ENCODE measurements around the gene KCTD16. TPM values are rescaled to one million over a fixed set of nuclear protein-coding genes. Genes with fewer than 3 reads are reported as not detected.

Gene KCTD16
- total RNA-seq, 1 experiment from 2014 or later, result not detected

DNA sequence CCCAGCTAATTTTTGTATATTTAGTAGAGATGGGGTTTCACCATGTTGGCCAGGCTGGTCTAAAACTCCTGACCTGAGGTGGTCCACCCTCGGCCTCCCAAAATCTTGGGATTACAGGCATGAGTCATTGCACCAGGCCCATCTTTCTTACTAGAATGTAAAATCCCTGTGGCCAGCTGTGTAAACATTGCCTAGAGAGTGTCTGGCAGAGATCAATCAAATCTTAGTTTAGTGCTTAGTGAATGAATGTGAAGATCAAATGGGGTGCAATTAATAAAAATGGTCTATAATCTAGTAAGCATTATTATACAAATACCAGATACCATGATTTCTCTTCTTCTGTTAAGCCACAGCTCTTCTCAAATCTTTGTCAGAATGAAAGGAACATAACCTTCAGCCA lies 289.9 kb downstream of the KCTD16 start:
- DNase-seq (ENCODE audit: low spot score), result no peak

DNA sequence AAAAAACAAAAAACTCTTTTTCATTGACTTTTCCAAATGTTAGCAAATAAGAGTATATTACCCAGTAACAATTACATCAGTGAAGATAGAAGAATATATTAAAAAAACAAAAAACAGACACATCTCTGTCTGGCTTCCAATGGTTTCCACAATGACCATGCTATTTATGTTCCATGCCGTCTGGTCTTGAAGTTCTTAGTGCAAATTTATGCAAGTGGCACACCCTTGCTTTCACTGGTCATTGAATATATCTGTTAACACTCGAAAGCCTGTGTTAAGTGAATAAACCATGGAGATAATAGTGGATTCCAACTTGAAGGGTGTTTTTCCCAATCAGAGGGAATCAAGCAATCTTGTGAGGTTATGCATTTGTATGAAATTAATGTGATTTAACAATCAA lies 291.9 kb downstream of the KCTD16 start:
- DNase-seq (ENCODE audit: low spot score), result no peak

DNA sequence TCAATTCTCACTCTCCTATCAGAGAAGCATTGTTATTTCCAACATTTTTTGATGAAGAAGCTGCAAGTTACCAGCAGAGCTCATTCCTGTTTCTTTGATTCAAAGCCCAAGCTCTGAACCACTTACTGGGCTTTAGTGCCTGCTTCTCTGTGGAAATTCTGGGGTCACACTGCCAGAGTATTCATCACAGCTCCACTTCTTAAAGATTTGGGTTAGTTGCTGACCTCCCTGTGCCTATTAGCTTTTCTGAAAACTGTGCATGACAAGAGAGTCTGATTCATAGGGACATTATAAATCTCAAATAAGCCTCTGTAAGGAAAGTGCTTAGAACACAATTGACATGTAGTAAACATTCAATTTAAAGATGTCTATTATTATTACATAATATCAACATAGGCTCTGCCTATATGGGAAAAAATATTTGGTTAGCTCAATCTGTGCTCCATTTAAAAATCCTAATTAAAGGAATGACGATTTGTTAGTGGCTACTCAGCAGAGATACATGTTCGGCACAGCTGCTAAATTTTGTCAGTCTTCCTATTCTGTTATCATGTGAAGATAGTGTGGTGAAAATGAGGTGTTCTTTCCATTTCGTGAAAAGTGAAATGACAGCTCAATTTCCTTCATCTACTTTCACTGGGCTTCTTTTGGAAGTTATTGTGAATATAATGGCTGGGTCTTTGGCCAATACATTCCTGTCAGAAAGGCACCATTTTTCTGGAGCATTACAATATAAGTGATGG lies 293.0 kb downstream of the KCTD16 start:
- DNase-seq (ENCODE audit: low spot score), result no peak

DNA sequence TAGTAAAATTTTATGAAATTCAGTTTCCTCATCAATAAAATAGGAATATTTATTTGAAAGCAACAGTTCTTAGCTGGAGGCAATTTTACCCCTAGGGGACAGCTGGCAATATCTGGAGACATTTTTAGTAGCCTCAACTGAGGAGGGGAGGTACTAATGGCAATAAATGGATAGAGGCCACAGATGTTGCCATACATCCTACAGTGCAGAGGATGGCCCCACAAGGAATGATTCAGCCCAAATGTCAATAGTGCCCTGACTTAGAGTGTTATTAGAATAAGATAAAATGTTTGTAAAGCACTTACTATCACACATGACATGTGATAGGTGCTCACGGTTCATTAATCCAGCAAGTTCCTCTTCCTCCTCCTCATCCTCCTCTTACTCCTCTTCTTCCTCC lies 293.6 kb downstream of the KCTD16 start:
- no peak for DNase-seq (ENCODE audit: low spot score)

DNA sequence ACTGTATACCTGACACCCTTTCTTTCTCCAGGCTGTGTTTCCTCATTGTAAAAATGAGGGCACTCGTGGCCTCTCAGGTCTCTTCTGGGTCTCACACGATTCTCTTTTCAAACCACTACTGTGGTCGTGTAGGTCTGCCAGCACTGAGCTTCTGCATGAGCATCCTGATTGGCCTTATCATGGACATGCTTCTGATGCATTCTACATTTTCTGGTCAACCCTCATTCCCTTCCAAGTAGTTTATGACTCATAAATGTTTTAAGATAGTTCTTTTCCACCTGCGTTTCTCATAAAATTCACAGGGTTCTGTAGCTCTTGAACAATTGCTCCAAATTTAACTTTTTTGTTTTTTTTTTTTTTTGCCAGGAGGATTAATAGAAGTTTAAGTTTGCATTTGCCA lies 294.8 kb downstream of the KCTD16 start:
- no peak for DNase-seq (ENCODE audit: low spot score)

DNA sequence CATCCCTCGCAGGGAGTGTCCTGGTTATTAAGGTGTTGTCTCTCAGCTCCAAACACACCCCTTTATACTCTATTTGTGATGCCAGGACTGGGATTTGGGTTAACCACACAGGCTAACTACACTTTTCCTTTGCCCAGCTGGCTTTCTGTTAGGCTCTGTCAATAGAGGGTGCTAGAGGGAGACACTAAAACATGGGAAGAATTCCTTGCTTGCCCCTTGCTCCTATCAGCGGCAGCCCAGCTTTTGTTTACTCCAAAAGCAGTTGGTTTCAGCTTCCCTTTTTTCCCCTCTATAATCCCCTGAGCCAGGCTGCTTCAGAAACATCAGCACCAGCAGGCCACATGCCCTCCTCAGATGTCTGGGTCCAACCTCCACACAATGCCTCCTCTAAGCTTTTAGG lies 297.1 kb downstream of the KCTD16 start:
- DNase-seq (ENCODE audit: low spot score), result peak; percentile 25

DNA sequence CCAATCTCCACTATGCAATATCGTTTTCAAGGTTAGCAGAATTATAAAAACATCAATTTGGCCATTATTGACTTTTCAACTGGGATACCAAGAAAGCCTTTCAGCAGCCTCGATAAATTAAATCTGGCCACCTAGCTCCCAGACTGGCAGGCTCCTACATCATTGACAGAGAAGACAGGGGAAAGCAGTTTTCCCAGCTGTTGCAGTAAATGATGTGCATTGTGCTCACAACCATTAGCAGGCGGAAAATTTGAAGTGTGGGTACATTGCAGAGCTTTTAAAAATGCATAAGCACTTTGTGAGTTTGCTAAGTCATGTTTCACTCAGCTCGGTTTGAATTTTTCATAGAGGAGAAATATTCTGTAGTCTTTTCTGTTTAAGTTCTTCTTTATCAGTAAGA lies 297.9 kb downstream of the KCTD16 start:
- DNase-seq (ENCODE audit: low spot score), result no peak

DNA sequence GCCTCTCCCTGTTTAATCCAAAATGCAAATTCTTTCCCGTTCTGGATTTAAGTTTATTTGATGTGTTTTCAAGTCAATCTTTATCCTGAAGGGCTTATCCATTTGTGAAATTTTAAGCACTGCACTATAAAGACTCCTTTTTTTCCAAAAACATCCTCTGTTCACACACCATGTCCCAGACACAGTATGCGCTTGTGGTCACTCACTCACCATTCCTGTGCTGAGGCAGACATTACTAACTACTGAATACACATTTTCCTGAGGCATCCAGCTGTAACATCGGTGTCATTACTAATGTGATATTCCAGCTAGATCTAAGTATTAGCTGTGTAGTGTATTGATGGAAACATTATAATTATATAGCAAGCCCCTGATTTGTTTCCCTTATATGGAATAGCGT lies 298.4 kb downstream of the KCTD16 start:
- DNase-seq (ENCODE audit: low spot score), result no peak

DNA sequence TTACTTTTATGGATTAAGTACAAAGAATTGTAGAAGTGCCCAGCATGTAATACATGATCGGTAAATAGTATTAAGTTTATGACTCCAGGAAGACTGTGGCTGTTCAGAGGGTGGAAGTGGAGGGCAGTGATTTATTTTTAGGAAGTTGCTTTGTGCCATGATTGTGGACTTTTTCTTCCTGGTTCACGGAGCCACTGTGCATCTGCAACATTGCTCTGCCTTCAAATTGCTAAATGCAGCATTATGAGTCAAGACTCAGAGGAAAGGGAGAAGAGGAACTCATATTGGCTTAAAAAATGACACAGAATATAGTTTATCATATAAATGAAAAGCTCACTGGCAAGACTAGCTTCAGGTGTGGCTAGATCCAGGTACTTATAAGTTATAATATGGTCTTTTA lies 301.5 kb downstream of the KCTD16 start:
- no peak for DNase-seq (ENCODE audit: low spot score)

DNA sequence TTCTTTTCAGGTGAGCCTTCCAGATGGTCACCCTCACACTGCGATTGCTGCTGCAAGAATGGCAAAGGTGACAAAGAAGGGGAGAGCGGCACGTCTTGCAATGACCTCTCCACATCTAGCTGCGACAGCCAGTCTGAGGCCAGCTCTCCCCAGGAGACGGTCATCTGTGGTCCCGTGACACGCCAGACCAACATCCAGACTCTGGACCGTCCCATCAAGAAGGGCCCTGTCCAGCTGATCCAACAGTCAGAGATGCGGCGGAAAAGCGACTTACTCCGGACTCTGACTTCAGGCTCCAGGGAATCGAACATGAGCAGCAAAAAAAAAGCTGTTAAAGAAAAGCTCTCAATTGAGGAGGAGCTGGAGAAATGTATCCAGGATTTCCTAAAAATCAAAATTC lies 303.0 kb downstream of the KCTD16 start:
- no peak for DNase-seq (ENCODE audit: low spot score)

DNA sequence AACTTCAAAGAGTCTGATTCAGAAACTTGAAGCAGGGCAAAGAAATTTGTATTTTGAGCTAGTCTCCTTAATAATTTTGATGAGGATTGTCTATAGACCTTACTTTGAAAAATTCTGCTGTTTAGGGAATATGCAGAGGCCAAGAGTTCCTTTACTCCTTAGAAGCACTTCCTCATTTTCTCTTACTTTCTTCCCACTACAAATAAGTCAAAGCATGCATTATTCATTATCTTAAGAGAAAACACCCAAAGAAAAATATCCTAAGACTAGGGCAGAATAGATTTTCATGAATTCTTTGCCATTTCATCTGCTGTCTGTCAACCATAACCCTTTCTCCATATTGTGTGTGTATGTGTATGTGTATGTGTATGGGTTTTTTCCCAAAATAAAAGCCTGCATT lies 307.9 kb downstream of the KCTD16 start:
- DNase-seq (ENCODE audit: low spot score), result no peak

DNA sequence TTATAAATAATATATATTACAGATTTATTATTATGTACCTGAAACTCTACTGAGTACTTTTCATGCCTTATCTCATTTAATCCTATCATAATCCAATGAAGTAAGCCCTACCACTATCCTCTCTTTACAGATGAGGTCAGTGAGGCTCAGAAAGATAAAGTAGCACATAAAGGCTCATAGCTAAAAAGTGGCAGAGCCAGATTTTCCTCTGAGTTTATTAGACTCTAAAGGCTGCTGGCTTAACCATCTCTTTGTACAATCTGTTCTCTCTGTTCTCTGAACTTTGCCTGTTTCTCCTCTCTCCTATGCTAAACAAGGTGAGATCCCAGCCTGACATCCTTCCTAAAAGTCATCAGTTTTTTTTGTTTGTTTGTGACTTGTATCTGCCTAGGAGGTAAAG lies 311.2 kb downstream of the KCTD16 start:
- DNase-seq (ENCODE audit: low spot score), result no peak

DNA sequence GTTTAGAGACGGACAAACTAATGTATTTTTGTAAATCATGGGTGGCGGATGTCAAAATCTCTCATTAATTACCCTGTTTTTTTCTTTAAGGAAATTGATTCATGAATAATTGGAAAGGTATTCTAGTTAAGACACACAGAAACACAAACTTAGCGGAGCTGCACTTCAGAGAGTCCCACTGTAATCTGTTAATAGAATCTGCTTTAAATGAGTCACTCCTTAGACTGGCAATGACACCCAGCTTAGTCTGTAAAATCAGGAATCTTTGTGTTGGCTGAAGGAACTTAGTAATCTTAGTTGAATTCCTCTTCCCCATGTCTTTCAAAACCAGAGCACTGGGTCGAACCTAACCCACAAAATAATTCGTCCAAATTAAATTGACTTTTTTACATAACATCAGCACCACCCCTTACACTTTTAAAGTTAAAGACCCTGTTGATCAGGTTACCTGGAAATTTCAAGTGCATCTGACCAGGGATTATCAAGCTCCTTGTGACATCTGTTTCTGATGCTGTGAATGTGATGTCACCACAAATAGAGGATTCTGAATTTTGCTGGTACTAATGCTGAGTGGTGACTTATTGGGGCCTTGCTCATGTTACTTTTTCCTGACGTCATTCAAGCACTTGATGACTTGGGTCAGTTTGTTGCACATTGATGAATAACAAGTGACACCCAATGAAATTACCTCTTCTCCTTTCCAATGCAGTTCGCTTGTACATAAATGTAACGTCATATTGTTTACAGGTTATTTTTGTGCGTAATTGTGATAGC lies 313.6 kb downstream of the KCTD16 start:
- DNase-seq (ENCODE audit: low spot score), result no peak

DNA sequence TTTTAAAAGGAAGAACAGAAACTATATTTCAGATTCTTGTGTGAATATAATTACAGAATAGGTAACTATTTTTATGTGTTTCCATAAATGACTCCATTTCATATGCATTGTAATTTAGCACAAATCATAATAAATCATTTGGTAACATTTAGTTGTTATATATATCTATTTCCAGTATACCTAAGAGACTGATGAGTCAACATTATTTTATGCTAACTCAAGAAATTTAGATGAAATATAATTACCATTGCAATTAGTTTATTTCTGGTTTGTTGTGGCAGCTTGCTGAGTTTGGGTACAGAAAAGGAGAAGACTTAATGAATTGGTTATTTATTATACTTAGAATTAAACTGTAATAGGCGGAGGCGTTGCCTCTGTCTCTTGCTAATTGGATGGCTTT lies 314.9 kb downstream of the KCTD16 start:
- DNase-seq (ENCODE audit: low spot score), result no peak

DNA sequence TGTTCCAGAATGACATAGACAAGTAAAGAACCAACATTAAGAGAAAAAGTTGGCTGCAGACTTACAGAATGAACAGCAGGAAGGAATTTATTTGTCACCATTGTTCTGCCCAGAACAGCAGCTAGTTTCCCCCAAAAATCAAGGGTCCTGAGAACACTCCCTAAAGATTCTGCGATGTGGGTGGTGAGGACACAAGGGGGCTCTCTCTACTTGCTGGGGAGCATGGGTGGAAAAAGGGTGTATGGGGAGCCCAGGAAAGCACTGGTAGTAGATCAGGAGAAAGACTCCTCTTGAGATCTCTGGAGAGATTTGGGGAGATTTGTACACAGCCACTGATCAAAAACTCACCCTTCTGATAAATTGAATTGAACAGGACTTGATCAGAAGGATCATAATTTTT lies 316.5 kb downstream of the KCTD16 start:
- DNase-seq (ENCODE audit: low spot score), result no peak

DNA sequence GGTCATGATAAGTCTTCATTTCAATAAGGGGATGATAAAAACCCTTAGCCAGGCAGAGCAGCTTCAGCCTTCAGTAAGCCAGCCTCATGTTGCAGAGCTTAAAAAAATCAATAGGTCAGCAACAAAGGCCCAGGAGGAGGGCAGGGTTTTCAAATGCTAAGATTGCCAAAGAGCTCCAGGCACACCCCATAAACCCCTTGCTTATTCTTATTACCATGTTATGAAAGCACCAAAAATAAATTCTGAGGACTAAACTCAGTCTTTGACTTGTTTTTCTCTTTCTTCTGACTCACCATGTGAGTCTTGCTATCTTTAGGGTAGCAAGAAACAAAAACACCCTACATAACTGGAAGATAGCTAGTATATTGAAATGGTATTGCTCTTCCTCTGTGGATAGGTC lies 317.1 kb downstream of the KCTD16 start:
- DNase-seq (ENCODE audit: low spot score), result no peak

DNA sequence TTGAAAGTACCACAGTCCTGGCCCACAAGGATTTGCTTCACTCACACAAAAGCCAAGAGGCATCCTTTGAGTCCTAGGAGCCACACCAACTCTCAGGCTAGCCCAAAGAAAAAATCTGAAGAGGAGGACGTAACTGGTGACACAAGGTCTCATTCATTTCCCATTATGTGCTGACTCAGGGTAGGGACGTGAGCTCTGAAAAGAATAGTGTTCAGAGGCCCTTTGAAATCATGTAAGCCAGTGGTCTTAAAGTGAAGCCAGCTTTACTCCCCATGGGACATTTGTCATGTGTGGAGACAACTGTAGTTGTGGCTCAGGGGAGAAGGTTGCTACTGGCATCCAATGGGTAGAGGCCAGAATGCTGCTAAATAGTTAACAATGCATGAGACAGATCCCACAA lies 332.4 kb downstream of the KCTD16 start:
- no peak for DNase-seq (ENCODE audit: low spot score)

DNA sequence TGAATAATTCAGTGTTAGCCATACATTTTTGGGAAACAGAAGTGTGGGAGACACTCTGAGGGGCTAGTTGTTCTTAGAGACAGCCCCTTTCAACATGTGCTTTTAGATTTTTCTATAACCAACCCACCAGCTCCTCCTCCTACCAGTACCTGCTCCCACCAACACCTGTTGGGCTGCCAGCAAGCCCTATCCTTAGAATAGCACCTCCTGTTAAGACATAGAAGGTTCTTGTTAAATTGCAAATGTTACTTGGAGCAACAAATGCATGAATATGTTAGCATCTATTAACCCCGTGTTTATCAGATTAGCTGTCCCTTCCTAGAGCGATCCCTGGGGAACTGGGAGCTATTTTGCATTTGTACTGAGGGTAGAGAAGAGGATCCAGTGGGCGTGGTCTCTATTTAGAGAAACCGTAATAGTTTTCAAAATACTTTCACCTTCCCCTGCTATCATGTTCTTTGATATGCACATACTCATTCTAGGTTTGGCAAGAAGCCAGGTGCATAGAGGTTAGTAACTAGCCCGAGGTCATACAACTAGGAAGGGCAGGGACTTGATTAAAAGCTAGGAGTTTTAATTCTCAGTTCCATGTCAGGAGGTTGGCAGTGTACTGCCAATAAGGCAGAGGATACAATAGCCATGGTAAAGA lies 334.4 kb downstream of the KCTD16 start:
- DNase-seq (ENCODE audit: low spot score), result no peak

DNA sequence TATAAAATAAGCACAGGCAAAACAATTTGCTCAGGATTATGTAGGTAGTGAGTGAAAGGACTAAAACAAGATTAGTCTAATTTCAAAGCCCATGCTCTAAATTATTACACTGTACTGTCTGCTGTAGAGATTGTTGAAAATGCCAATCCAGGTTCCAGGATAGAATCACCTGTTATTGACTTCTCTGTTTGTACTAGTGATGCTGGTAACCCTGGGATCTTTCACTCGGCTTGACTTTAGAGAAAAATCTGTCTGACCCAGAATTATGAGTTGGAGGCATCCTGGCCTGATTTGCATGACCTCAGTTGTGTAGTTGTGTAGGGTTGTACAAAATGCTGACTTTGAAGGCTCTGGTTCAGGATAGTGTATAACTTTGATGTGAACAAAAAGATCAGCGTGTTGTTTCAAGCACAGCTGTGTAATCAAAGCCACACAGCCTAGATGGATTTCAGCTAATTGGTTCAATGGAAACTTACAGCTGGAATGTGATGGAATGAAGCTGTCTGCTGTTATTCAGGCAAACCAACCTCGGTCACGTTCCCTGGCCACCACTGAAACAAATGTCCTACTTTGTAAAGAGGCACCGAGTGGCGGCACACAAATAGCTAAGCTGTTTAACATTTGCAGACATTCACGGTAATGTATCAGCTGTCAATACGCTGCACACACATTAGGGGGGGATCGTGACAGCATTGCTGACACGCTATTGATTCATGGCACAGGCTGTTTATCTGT lies 340.3 kb downstream of the KCTD16 start:
- no peak for DNase-seq (ENCODE audit: low spot score)

DNA sequence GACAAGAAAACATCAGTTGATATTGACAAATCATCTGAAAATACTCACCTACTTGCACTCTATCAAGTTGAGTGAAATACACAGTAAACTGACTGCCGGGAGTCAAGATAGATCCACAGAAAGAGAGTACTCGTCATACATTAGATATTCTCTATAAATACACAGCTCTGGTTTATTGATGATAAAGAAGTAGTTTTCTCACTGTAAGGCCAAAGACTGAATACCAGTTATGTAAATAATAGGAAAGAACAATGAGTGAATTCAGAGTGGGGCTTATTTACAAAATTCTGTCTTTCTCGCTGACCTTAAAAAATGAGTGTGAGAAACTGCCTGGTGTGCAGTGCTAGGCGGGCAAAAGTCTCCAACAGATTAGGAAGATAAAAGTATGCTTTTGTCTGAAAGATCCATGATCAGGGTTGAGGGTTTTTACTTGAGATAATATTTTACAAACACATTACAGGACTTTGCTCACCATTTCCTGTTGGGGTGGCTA lies 341.0 kb downstream of the KCTD16 start:
- DNase-seq (ENCODE audit: low spot score), result no peak

DNA sequence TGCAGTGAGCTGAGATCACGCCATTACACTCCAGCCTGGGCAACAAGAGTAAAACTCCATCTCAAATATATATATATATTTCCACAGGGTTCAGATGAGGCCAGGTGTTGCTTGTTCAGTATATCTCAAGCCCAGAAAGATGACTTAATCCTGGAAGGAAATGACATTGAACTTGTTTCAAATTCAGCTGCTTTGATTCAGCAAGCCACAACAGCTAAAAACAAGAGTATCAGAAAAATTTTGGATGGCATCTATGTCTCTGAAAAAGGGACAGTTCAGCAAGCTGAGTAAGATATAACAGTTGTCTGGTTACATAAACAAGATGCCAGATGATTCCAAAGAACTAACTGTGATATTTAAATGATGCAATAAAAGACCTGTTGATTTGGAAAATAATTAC lies 352.0 kb downstream of the KCTD16 start:
- DNase-seq (ENCODE audit: low spot score), result no peak

DNA sequence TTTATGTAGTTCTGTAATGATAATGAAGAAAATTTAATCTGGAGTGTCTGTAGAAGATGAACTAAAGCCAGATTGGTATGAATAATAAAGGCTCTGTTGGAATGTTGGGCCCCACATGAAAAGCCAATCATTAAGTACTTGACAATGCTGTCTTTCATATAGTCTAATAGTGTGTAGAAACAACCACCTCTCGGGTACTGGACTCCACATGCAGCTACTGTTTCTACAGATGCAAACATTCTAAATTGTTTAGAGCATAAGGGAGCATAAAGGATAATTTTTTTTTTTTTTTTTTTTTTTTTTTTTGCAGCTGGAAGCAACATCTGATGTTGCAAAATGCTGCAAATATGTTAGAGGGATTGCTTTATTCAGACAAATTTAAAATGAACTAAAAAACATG lies 354.3 kb downstream of the KCTD16 start:
- no peak for DNase-seq (ENCODE audit: low spot score)
